Measurements from ENCODE around the gene RELL1.

Gene RELL1

DNA sequence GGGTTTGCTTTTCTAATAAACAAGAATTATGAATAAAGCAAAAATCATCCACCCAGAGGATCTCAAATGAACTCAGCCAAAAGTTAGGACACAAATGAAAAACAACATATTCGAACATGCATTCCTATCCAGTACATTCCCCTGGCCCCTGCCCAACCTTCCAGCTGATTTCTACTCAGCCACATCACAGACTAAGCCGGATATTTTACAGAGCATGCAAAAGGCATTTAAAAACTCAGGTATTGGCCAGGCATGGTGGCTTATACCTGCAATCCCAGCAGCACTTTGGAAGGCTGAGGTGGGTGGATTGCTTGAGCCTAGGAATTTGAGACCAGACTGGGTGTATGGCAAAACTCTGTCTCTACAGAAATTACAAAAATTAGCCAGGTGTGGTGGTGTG, 54.6 kb downstream of the RELL1 start:
- no peak for DNase-seq

DNA sequence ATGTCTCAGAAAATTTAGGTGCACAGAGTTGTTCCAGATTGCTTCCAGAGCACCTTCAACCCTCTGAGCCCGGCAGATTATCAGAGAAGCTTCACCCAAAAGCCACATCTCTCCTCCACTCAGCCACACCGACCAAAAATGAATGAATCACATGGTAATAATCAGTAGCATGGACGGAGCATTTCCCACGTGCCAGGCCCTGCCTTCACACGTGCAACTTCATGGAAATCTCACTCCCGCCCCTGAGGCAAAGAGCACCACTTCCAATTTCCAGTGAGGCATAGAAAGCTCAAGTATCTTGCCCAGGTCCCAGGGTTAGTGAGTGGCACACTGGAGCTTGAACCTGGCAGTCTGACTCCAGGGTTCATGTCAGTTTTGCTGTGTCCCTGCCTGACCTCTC, 56.5 kb downstream of the RELL1 start:
- DNase-seq: no peak

DNA sequence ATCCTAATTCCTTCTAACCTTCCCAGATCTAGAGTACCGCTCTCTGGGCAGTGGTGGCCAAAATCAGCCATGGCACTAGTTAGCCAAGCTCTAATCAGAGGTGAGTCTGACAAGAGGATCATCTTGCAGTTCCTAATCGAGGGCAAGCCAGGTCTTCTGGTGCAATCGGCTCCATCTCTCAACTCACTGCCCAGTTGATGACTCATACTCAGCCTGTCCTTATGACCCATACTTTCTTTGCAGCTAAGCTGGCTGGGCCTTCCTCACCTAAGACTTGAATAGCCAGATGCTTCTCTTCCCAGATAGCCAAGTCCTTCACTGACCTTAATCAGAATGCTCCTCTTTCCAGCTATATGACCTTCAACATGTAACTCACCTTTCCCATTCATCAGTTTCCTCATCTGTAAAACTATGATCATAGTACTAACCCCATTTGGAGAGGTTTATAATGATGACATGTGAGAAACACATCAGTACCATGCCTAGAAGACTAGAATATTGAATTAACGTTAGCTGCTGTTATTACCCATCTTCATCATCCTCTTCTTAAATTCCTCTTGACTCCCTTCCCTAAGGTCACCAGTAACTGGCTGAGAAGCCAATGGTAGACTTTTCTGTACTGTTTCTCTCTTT, 57.1 kb downstream of the RELL1 start:
- peak; percentile 43 to 80 for DNase-seq

DNA sequence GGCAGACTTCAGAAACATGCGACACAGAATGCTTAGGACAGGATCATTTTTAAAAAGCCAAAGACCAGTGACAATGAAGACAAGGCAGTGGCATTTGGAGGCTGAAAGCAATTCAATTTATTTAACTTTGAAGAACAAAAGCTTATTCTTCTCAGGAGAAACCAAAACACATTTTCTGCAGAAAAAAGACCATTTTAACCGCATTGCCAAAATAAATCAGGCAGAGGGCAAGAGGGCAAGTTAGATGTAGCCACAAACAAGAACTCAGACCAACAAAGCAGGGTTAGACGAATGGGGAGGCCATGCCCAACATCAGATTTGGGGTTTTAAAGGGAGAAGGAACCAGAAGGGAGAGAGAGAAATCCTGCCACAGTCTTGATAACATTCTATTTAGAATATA, 58.9 kb downstream of the RELL1 start:
- DNase-seq: no peak

DNA sequence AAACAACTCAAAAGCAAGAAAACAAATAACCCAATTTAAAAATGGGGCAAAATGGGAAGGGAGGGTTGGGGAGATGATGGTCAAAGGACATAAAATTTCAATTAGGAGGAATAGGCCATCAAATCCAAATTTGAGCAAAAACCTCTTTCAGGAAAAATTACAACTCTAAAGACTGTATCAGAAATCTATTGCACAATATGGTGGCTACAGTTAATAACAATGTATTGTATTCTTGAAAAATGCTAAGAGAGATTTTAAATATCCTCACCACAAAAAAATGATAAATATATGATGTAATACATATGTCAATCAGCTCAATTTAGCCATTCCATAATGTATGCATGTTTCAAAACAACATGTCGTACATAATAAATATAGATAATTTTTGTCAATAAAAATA, 60.7 kb downstream of the RELL1 start:
- no peak for DNase-seq

DNA sequence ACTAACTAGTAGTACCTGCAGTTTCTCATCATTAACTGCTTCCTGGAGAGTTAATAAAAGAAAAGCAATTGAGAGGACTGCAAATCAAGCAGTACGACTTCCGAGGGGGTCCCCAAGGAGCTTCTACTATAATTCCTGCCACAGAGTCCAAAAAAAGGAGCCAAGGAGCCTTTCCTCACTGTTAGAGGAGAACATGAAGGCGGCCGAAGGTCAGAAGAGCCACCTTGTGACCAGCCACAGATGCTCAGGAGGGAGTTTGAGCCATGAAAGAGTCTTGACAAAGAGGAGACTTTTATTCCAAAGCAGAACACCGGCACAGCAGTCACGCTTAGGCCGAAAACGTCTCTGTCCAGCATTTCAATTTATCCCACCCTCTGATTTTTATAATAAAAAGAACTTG, 62.2 kb downstream of the RELL1 start:
- DNase-seq: no peak

DNA sequence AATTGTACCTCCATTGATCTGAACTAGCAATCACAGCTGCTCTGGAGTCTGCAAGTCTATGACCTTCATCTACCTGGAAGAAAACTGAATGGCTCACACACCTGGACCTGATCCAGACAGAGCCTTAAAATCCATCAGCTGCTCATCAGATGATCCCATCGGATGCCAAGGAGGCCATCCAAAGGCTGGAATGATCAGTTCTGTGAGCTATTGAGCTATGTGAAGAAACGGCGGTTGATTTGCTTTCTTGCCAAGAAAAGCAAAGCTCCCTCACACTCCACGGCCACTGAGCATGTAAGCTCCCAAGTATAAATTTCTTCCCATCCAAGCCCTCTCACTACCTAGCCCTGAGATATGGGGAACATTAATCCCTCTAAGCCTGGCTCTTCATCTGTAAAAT, 63.1 kb downstream of the RELL1 start:
- no peak for DNase-seq

DNA sequence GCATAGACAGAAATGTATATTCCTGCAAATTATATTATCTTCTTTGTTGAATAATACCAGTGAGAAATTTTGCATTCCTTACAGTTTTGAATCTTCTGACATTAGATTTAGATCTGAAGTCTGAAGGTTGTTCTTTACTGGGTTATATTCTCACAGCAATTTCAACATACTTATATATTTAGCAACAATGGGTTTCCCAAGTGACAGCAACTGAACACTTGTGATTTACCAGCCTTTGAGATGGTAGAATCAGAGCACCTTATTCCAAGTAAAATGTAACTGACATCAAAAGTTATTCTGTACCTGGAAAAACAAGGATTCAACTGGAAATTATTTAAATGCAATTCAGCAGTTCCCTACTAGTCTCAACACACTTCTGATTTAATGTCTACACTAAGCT, 66.0 kb downstream of the RELL1 start:
- peak; percentile 86 to 95 for DNase-seq

DNA sequence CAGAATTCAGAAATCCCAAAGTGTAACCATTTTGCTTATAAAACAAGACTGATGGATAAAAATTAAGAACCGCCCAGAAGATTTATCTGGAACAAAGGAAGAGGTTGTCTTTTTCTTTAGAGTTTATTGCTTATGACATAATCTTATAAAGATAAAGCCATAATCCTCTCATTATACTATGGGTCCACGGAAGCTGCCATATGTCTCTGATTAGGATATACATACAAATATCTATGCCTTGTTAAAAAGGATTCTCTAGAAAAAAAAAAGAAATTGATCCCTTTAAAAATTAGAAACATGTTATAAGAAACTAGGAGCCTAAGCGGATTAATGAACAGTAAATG, 70.5 kb downstream of the RELL1 start:
- DNase-seq: no peak

DNA sequence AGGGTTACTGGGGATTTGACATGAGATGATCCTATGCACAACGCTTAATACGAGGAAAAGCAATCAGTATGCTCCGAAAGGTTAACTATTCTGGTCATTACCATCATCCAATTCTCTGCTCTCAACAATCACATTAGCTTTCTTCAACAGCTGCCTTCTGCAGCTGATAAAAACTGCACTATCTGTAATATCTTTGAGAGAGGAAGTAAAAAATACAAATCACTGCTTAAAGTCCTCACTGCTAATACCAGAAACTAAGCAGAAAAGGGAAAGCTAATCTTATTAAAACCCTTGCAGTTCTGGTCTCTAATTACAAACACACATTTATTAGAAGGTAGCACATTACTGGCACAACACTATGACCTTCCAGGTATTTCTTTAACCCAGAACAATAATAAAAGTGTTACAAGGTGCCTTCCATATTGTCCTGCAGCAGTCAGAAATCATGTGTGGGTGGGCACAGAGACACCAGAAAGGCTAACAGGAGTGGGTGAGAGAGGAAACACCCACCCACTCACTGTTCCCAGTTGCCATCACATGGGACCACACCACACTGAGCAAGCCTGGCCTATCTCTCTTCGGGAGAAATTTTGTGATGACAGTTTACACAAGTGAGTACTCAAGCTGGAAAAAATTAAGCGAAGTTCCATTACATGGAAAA, 71.0 kb downstream of the RELL1 start:
- peak; percentile 56 to 93 for DNase-seq

DNA sequence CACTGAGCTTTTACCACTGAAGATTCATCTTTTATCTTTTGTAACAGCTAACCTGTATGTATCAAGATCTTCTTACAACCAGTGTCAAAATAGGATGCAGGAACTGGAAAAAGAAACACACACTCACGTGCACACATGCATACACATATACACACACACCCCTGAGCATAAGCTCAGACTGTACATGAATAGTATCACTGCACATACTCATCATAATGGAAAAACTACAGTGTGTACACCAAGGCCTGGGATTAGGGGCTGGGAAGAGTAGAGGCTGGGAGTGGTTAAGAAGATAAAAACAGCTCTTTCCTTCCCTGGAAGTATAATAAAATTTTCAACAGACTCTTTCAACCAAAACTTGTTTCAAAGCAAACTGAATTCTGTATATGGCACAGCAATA, 73.4 kb downstream of the RELL1 start:
- no peak for DNase-seq

DNA sequence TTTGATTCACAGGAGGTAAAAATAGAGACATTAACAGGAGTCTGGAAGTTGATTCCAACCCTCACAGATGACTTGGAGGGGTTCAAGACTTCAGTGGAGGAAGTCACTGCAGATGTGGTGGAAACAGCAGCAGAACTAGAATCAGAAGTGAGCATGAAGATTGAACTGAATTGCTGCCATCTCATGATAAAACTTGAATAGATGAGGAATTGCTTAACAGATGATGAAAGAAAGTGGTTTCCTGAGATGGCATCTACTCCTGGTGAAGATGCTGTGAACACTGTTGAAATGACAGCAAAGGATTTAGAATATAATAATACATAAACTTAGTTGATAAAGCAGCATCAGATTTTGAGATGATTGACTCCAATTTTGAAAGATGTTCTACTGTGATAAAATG, 76.5 kb downstream of the RELL1 start:
- peak; percentile 60 for DNase-seq

DNA sequence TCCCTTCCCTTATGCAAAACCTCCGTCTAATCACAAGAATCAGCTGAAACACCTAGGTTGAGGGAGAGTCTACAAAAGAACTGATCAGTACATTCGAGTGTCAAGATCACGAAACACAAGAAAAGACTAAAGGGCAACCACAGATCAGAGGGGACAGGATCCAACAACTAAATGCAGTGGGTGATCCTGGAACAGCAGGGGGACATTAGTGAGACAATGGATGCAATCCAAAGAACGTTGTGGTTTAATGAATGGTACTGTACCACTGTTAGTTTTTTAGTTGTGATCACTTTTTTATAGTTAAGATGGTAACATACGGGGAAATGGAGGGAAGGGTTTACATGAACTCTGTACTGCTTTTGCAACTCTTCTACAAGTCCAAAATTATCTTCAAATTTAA, 79.2 kb downstream of the RELL1 start:
- no peak for DNase-seq

DNA sequence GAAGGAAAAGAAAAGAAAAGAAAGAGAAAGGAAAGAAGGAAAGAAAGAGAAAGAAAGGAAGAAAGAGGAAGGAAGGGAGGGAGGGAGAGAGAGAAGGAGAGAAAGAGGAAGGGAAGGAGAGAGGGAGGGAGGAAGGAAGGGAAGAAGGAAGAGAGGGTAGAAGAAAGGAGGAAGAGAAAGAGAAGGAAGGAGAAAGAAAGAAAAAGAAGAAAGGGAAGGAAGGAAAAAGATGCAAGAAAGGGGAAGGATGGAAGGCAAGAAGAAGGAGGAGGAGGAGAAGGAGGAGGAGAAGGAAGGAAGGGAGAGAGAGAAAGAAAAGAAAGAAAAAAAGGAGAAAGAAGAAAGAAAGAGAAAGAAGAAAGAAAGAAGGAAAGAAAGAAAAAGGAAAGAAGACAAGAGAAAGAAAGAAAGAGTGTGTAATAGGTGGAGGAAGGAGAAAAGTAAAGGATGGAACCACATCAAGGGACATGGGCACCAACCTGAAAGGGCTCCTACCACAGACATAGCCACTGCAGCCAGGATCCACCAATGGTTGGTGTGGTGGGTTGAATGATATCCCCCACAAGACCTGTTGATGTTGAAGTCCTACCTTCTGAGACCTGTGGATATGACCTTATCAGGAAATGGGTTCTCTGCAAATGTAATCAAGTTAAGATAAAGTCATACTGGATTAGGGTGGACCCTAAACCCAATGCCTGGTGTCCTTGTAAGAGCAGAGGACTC, 80.2 kb downstream of the RELL1 start:
- DNase-seq: no peak

DNA sequence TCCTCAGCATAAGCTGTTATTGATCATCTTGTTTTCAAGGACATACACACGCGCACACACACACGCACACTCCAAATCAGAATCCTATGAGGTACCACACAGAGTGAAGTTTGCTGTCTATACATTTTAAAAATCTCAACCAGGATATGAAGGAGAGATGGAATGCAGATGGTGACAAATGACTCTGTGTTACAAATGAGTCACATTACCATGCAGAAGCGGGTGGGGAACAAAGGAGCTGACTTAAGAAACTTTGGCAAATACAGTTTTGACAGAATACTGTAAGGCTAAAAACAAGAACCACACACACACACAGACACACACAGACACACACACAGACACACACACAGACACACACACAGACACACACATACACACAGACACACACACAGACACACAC, 81.7 kb downstream of the RELL1 start:
- peak; percentile 76 to 86 for DNase-seq

DNA sequence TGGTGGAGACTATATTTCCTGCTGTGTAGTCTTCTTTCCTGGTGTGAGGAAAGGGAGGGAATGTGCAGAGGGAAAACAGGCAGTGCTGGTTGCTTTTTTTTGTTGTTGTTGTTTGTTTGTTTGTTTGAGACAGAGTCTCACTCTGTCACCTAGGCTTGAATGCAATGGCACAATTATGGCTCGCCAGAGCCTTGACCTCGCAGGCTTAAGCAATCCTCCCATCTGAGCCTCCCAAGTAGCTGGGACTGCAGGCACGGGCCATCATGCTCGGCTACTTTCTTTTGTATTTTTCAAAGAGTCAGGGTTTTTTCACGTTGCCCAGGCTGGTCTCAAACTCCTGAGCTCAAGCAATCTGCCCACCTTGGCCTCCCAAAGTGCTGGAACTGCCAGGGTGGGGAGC, 82.5 kb downstream of the RELL1 start:
- DNase-seq: no peak

DNA sequence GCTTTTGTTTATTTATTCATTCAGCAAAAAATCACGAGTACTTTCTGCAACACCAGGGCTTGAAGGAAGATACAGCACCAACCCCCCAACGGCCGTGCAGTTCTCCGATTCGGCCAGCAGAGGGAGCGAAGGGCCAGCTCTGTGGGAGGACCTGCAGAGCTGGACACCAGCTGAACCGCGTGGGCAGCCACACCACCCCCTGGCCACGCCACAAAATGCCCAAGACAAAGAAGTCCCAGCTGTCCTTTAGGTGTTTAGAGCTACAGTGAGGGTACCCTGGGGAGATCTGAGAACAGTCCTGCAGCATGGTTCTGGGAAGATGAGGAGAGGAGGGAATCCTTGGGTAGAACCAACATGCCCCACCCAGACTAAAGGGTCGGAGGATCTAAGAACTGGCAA, 83.1 kb downstream of the RELL1 start:
- DNase-seq: peak; percentile 75 to 97

DNA sequence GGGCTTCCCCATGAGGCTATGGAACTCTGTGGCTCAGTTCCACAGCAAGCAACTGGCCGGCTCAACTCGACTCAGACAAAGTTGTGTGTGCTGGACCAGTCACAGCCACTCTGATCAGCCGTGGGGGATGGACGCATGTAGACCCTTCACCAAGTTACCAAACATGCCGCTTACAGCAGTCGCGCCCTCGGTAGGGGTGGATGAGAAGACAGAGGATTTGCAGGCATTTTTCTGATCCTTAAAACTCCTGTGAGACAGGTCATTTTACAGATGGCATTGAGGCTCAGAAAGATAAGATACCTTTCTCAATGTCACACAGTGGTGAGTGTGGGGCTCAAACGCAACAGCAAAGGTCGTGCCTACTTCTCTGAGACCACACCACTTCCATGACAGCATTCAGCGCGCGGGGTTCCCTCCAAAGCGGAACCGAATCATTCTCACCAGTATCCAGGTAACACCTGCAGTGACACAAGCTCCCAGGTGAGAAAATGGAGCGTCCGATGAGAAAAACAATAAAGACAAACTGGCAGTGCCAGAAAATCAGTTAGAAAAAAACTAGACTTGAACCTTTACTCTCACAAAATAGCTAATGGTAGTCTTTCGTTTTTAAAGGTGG, 83.6 kb downstream of the RELL1 start:
- no peak for DNase-seq

DNA sequence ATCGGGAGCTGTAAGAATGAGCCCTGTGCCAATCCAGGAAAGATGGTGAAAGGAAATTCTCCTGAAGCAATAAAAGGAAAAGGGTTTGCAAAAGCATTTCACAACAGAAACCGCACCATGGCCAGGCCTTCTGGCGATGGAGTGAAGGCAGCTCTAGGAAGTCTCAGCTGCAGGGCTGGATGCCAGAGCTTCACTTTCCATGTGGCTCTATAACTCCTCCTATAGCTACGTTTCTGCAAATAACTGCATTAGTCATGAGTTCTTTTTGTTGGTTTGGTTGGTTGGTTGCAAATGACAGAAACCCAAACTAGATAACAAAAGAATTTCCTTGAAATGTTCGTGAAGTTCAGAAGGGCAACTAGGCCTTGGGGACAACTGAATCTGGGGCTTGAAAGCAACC, 84.6 kb downstream of the RELL1 start:
- peak; percentile 65 to 75 for DNase-seq

DNA sequence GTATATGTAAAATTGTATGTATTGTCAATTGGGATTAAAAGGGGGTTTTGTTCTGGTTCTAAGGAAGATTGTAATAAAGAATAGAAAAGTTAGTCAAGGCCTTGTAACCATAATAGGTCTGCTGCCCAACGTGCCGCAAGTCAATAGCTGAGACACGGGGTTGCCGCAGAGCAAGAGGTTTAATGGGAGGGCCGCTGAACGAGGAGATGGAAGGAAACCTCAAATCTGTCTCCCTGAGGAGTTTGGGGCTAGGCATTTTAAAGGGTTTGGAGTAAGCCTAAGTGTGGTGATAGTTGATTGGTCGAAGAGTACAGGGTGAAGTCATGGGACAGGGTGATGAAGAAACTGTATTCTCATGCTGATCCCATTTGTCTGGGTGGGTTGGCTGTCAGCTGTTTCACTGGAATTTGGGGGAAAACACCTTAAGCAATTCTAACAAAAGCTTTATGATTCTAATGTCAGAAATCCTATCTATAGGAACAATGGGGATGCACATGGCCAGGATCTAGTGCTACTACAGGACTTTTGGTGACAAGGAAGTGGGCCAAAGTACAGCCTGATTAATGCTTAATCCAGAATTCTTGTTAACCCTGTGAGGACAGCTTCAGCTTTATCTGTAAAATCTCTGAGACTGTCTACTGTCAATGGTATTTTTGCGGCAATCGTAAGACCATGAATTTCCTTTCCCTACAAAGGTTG, 86.9 kb downstream of the RELL1 start:
- peak in 1 of 2 donors; percentile 61 for DNase-seq

DNA sequence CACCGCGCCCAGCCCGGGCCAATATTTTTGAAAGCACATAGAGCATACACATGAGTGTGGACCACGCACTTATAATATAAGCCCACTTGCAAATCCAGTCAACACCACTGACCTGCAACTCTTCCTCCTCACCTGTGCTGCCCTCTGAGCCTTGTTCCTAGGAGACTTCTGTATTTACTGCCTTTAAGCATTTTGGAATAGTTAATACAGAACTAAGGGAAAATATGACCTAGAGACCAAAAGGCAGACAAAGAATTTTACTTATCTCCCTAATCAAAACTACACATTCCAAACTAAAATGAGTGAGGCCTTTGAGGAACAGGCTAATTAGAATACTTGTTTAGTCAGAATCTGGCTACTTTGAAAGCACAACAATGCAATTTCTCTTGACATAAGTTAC, 89.1 kb downstream of the RELL1 start:
- no peak for DNase-seq

DNA sequence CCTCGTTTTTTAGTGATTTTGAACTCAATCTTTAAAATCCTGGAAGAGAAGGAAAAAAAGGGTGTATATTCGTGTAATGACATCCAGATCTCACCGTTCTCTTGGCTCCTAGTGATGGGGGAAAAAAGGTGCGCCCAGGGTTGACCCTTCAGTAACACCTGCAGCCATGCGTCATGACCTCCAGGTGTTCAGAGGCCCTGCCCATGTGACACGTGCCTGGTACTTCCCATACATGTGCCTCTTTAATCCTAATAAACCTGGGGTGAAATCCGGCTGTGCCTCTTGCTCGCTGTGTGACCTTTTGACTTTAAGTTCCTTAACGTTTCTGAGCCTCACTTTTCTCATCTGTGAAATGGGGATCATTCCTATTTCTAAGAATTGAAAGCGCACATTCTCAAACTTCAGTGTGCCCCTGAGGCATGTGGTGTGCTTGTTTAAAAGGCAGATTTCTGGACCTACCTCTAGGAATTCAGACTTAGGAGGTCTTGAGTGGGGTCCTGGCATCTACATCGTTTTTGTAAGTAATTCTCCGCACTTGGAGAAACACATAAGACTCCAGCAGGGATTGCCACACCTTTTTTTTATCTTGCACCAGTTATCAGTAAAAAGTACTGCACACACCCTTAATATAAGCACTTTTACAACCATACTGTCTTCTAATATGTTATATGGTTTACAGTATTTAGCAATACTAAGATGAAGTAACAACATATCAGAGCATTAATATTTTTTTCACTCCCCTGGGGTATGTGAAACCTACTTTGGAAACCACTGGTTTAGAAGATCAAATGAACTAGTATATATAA, 90.1 kb downstream of the RELL1 start:
- DNase-seq: no peak

DNA sequence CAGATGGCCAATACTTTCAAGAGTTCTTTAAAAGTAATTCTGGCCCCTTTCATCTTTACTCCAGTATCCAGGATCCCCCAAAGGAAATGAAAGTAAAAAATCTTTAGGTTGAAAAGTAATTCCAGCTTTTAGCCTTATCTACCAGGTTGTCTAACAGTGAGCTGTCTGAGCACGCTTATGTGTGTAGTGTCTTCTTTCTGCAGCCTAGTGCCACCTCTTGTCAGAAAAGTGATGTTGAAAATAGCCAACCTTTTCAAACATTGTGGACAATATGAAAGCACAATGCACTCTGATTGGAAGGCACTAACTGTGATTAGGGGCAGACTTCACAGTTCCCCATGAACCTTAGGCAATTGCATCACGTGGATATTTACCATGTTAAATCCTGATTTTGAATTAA, 92.1 kb downstream of the RELL1 start:
- DNase-seq: no peak

Data from inflammatory macrophage treated with lipopolysaccharide for 1 hour (primary cell).